Dermis blood vessel endothelial cell (primary cell): ENCODE measurements around the gene NUP37. TPM values are rescaled to one million over a fixed set of nuclear protein-coding genes. Genes with fewer than 3 reads are reported as not detected.

Experiments
- DNase-seq: peaks from one replicate; pipeline ENCODE4 v3.0.0; 2010
- total RNA-seq: library from RNA; depleted of rRNA; stranded (reverse); fragments of >200 nt; gene quantifications from 2 replicates; pipeline ENCODE4 v1.2.3, GENCODE V29; 2014

NUP37 gene
- total RNA-seq, 1 donor from 2014 or later: 45.4 TPM

GRCh38 chr12:102024765-102025164 is 95.1 kb downstream of the NUP37 start:
- peak; percentile 50 for DNase-seq

GRCh38 chr12:102023343-102023930 is 96.5 kb downstream of the NUP37 start:
- DNase-seq: no peak

Other genes with a start within 250 kb of the NUP37 start
- 22.3 and 30.1 TPM in 2 replicates for gene DRAM1, start 242.5 kb downstream of the NUP37 start, total RNA-seq
- 50.4 and 56.0 TPM in 2 replicates for gene WASHC3, start 58.1 kb downstream of the NUP37 start, total RNA-seq
- gene PARPBP, start 69 bp upstream of the NUP37 start, total RNA-seq: 7.0 and 23.4 TPM in 2 replicates
- 0.23 TPM in 1 of 2 replicates, not detected in the other for gene PMCH, start 77.7 kb upstream of the NUP37 start, total RNA-seq